Activated T-helper 1 cell treated with anti-CD3 and anti-CD28 coated beads, Interleukin-12 subunit alpha, Interleukin-12 subunit beta, Interleukin-2, Interleukin-4 antibody, amounts not matched to agents 30 ng/mL and 10 ng/mL and 1 ng/mL, durations not matched to agents 14 hours and 24 hours and 36 hours (primary cell): ENCODE results near the gene TFAP2D. TPM values are rescaled to one million over a fixed set of nuclear protein-coding genes. Genes with fewer than 3 reads are reported as not detected.

Experiments
- DNase-seq: peaks from one replicate; pipeline ENCODE4 v3.0.0; 2021; ENCODE audit warnings: low spot score
- H3K27ac Mint-ChIP-seq: one replicate; pipeline ENCODE4 v1.8.0; 2021; ENCODE audit warnings: mild to moderate bottlenecking, mixed read lengths
- H3K27me3 Mint-ChIP-seq: one replicate; pipeline ENCODE4 v1.8.0; 2022; ENCODE audit warnings: mild to moderate bottlenecking, moderate library complexity, mixed read lengths; ENCODE audit not compliant: insufficient read depth
- H3K36me3 Mint-ChIP-seq: one replicate; pipeline ENCODE4 v1.8.0; 2021; ENCODE audit warnings: low read depth, mixed read lengths
- H3K4me1 Mint-ChIP-seq: one replicate; pipeline ENCODE4 v1.8.0; 2021; ENCODE audit warnings: low read depth, mixed read lengths
- H3K4me3 Mint-ChIP-seq: one replicate; pipeline ENCODE4 v1.8.0; 2021; ENCODE audit warnings: mild to moderate bottlenecking, moderate library complexity, mixed read lengths
- H3K9me3 Mint-ChIP-seq: one replicate; pipeline ENCODE4 v1.8.0; 2021; ENCODE audit warnings: mixed read lengths
- intact Hi-C: fragments of 100-400 bp; cut with micrococcal nuclease; formaldehyde crosslinking; loops from one replicate; pipeline ENCODE4 v1.15.1; 2024
- total RNA-seq: library from RNA; stranded (reverse); gene quantifications from 2 replicates; pipeline ENCODE4 v1.2.3, GENCODE V29; 2022

The TFAP2D gene
- total RNA-seq, 1 donor from 2014 or later: not detected

- intact Hi-C loops: loop anchor here (2.0 kb wide), 3 partner anchors 99 to 1233 kb away; no protein-coding TSS in a partner anchor
- peaks cover 48% of the 10 kb centered on the region for H3K27me3 Mint-ChIP-seq
- no peaks in the 10 kb centered on the region for H3K9me3 Mint-ChIP-seq
- peaks cover 1% of the 10 kb centered on the region for H3K36me3 Mint-ChIP-seq
- H3K4me1 Mint-ChIP-seq: peaks cover 19% of the 10 kb centered on the region
- no peak overlapping the region for H3K27ac Mint-ChIP-seq
- peak overlapping the region; percentile 88 for H3K4me3 Mint-ChIP-seq
- DNase-seq: peak; percentile 37
These were observed 102.9 kb downstream of the TFAP2D start for GRCh38 chr6:50816115-50816675.

- DNase-seq: no peak
- Mint-ChIP-seq H3K4me1 (peaks cover 19% of the 10 kb centered on the region), H3K9me3 (no peaks in the 10 kb centered on the region), H3K36me3 (peaks cover 1% of the 10 kb centered on the region), H3K4me3 (no peak overlapping the region), H3K27me3 (peaks cover 56% of the 10 kb centered on the region), H3K27ac (no peak overlapping the region)
- intact Hi-C loops: loop anchor here (2.0 kb wide), 3 partner anchors 100 to 1232 kb away; no protein-coding TSS in a partner anchor
These were observed 103.8 kb downstream of the TFAP2D start for GRCh38 chr6:50816947-50817645.

- Mint-ChIP-seq H3K9me3 (no peaks in the 10 kb centered on the region), H3K27ac (no peak overlapping the region), H3K4me3 (no peak overlapping the region), H3K27me3 (peaks cover 61% of the 10 kb centered on the region), H3K4me1 (peaks cover 19% of the 10 kb centered on the region), H3K36me3 (peaks cover 1% of the 10 kb centered on the region)
- intact Hi-C loops: loop anchor here (2.0 kb wide), 3 partner anchors 101 to 1231 kb away; no protein-coding TSS in a partner anchor
- no peak for DNase-seq
These were observed 104.3 kb downstream of the TFAP2D start for GRCh38 chr6:50817646-50817950.

GRCh38 chr6:50818020-50818419 lies 104.7 kb downstream of the TFAP2D start:
- Mint-ChIP-seq H3K36me3 (peaks cover 1% of the 10 kb centered on the region), H3K4me1 (peaks cover 19% of the 10 kb centered on the region), H3K9me3 (no peaks in the 10 kb centered on the region), H3K4me3 (no peak overlapping the region), H3K27me3 (peaks cover 63% of the 10 kb centered on the region), H3K27ac (no peak overlapping the region)
- intact Hi-C loops: no loop called here
- DNase-seq: no peak

GRCh38 chr6:50818673-50819072 lies 105.3 kb downstream of the TFAP2D start, which contains the start of gene TFAP2B:
TSS of gene TFAP2B (plus strand) at chr6:50818871. CDS start at chr6:50818892, 21 bp downstream.
- no peak within 1 kb of the TSS for H3K4me3 Mint-ChIP-seq

GRCh38 chr6:50819466-50819903 lies 106.2 kb downstream of the TFAP2D start:
- no peaks in the 10 kb centered on the region for H3K9me3 Mint-ChIP-seq
- intact Hi-C loops: no loop called here
- no peak overlapping the region for H3K4me3 Mint-ChIP-seq
- no peak overlapping the region for H3K27ac Mint-ChIP-seq
- H3K36me3 Mint-ChIP-seq: peaks cover 1% of the 10 kb centered on the region
- no peak for DNase-seq
- H3K4me1 Mint-ChIP-seq: peaks cover 19% of the 10 kb centered on the region
- H3K27me3 Mint-ChIP-seq: peaks cover 77% of the 10 kb centered on the region

More at GRCh38 chr6:50818673-50819072, 105.3 kb downstream of the TFAP2D start, which contains the start of gene TFAP2B:
- peak within 1 kb of the TSS; percentile 52 for H3K27ac Mint-ChIP-seq
- peaks cover 19% of the 10 kb centered on the region for H3K4me1 Mint-ChIP-seq
- no peaks in the 10 kb centered on the region for H3K9me3 Mint-ChIP-seq
- no peak for DNase-seq
- peaks cover 1% of the 10 kb centered on the region for H3K36me3 Mint-ChIP-seq
- intact Hi-C loops: no loop called here
- peaks cover 69% of the 10 kb centered on the region for H3K27me3 Mint-ChIP-seq

GRCh38 chr6:50819904-50820868 lies 106.9 kb downstream of the TFAP2D start:
- Mint-ChIP-seq H3K4me1 (peaks cover 17% of the 10 kb centered on the region), H3K27ac (peak overlapping the region; percentile 45), H3K36me3 (peaks cover 1% of the 10 kb centered on the region), H3K4me3 (peak overlapping the region; percentile 45), H3K9me3 (no peaks in the 10 kb centered on the region), H3K27me3 (peaks cover 81% of the 10 kb centered on the region)
- no peak for DNase-seq
- intact Hi-C loops: loop anchor here (2.0 kb wide), 1 partner anchor 97 kb away; no protein-coding TSS in a partner anchor

- H3K27me3 Mint-ChIP-seq: peaks cover 84% of the 10 kb centered on the region
- no peaks in the 10 kb centered on the region for H3K9me3 Mint-ChIP-seq
- H3K27ac Mint-ChIP-seq: peak overlapping the region; percentile 45
- DNase-seq: no peak
- no peak overlapping the region for H3K4me3 Mint-ChIP-seq
- intact Hi-C loops: loop anchor here (2.0 kb wide), 1 partner anchor 98 kb away; no protein-coding TSS in a partner anchor
- peaks cover 10% of the 10 kb centered on the region for H3K4me1 Mint-ChIP-seq
- H3K36me3 Mint-ChIP-seq: peaks cover 1% of the 10 kb centered on the region
These were observed 107.5 kb downstream of the TFAP2D start for GRCh38 chr6:50820869-50821264.

- intact Hi-C loops: loop anchor here (2.0 kb wide), 1 partner anchor 99 kb away; no protein-coding TSS in a partner anchor
- Mint-ChIP-seq H3K27me3 (peaks cover 86% of the 10 kb centered on the region), H3K4me3 (no peak overlapping the region), H3K9me3 (no peaks in the 10 kb centered on the region), H3K36me3 (peaks cover 1% of the 10 kb centered on the region), H3K4me1 (peaks cover 7% of the 10 kb centered on the region), H3K27ac (peak overlapping the region; percentile 2)
- DNase-seq: no peak
These were observed 108.2 kb downstream of the TFAP2D start for GRCh38 chr6:50821441-50822077.

GRCh38 chr6:50822078-50822476 lies 108.8 kb downstream of the TFAP2D start:
- intact Hi-C loops: no loop called here
- no peaks in the 10 kb centered on the region for H3K9me3 Mint-ChIP-seq
- DNase-seq: no peak
- H3K4me3 Mint-ChIP-seq: no peak overlapping the region
- H3K36me3 Mint-ChIP-seq: peaks cover 1% of the 10 kb centered on the region
- peaks cover 7% of the 10 kb centered on the region for H3K4me1 Mint-ChIP-seq
- peaks cover 86% of the 10 kb centered on the region for H3K27me3 Mint-ChIP-seq
- peak overlapping the region; percentile 24 for H3K27ac Mint-ChIP-seq
